DMS53 (cell line): ENCODE measurements around the gene NINJ2.
"Not testable (repeated sequence)": the region's sequence is repeated elsewhere in the genome, so short reads cannot be mapped to it uniquely, and the experiment has no call there.

ENCODE experiments used
- DNase-seq: peaks from one replicate; lab custom pipeline; 2025; lab: John Stamatoyannopoulos, UW

NINJ2 gene

GRCh38 chr12:585062-586061, 77.9 kb downstream of the NINJ2 start:
- peak; percentile 50 for DNase-seq

GRCh38 chr12:583251-583869, 79.9 kb downstream of the NINJ2 start:
- DNase-seq = peak; percentile 52

GRCh38 chr12:581746-582145, 81.5 kb downstream of the NINJ2 start:
- DNase-seq = no peak

GRCh38 chr12:581321-581720, 81.9 kb downstream of the NINJ2 start:
- DNase-seq = no peak

GRCh38 chr12:580813-581212, 82.4 kb downstream of the NINJ2 start:
- no peak for DNase-seq

- no peak for DNase-seq
These were observed 83.7 kb downstream of the NINJ2 start for GRCh38 chr12:579420-580110.

GRCh38 chr12:578748-579419, 84.4 kb downstream of the NINJ2 start:
- DNase-seq = peak; percentile 31

GRCh38 chr12:577994-578747, 85.1 kb downstream of the NINJ2 start:
- not testable (repeated sequence) for DNase-seq

GRCh38 chr12:576615-577110, 86.6 kb downstream of the NINJ2 start:
- no peak for DNase-seq

- DNase-seq = peak; percentile 94
These were observed 87.2 kb downstream of the NINJ2 start for GRCh38 chr12:575948-576614.

- peak; percentile 55 for DNase-seq
These were observed 88.1 kb downstream of the NINJ2 start for GRCh38 chr12:575129-575502.

- peak; percentile 84 for DNase-seq
These were observed 88.6 kb downstream of the NINJ2 start for GRCh38 chr12:574475-575128.

GRCh38 chr12:573232-573631, 90.0 kb downstream of the NINJ2 start:
- no peak for DNase-seq

GRCh38 chr12:572532-572899, 90.7 kb downstream of the NINJ2 start:
- peak; percentile 54 for DNase-seq

GRCh38 chr12:571795-572531, 91.3 kb downstream of the NINJ2 start:
- DNase-seq = peak; percentile 62

- DNase-seq = peak; percentile 67
These were observed 92.1 kb downstream of the NINJ2 start for GRCh38 chr12:570921-571794.

GRCh38 chr12:570435-570920, 92.8 kb downstream of the NINJ2 start:
- DNase-seq = peak; percentile 88

GRCh38 chr12:569803-570434, 93.3 kb downstream of the NINJ2 start:
- peak; percentile 96 for DNase-seq
